Right atrium auricular region (tissue), 2 donors: ENCODE measurements around the gene CDKN2D. TPM values are rescaled to one million over a fixed set of nuclear protein-coding genes. Genes with fewer than 3 reads are reported as not detected.
"Not testable (repeated sequence)": the region's sequence is repeated elsewhere in the genome, so short reads cannot be mapped to it uniquely, and the experiment has no call there.

Experiments used
- DNase-seq: peaks from one replicate; pipeline ENCODE4 v3.0.0-alpha.2; 2019; ENCODE audit warnings: low spot score
- H3K27ac ChIP-seq, 2 donors: fragments of 200-600 bp; sonication (generic); 1 replicate in 1 of 2; 2 replicates in 1 of 2; pipeline ENCODE4 v1.5.1; 2016 to 2019
- H3K27me3 ChIP-seq, 2 donors: fragments of 200-600 bp; sonication (generic); one replicate each; pipeline versions ENCODE4 v1.5.1 to v1.6.0; 2017 to 2019
- H3K36me3 ChIP-seq: fragments of 200-600 bp; sonication (generic); one replicate; pipeline ENCODE4 v1.5.1; 2016
- H3K4me1 ChIP-seq, 2 donors: fragments of 200-600 bp; sonication (generic); one replicate each; pipeline versions ENCODE4 v1.5.1 to v1.6.0; 2017 to 2019
- H3K4me3 ChIP-seq, 2 donors: fragments of 200-600 bp; sonication (generic); 1 replicate in 1 of 2; 2 replicates in 1 of 2; pipeline ENCODE4 v1.5.1; 2017 to 2019; ENCODE audit warnings: mild to moderate bottlenecking in 1 of 2, moderate library complexity in 1 of 2
- H3K9me3 ChIP-seq, 2 donors: fragments of 200-600 bp; sonication (generic); one replicate each; pipeline ENCODE4 v1.5.1; 2019
- total RNA-seq, 2 donors: library from RNA; depleted of rRNA; stranded (reverse); fragments of >200 nt; gene quantifications; one replicate each; pipeline ENCODE4 v1.1.0, GENCODE V29; 2016
- TF ChIP-seq, protein P1 (sequence below), 2 donors: fragments of 200-600 bp; sonication (generic); IDR thresholded peaks; one replicate each; pipeline ENCODE4 v1.5.1; 2019; ENCODE audit warnings: antibody characterized with exemption in 2 of 2

Gene CDKN2D
- total RNA-seq, 2 donors from 2014 or later, result 4.4 to 4.6 TPM

DNA sequence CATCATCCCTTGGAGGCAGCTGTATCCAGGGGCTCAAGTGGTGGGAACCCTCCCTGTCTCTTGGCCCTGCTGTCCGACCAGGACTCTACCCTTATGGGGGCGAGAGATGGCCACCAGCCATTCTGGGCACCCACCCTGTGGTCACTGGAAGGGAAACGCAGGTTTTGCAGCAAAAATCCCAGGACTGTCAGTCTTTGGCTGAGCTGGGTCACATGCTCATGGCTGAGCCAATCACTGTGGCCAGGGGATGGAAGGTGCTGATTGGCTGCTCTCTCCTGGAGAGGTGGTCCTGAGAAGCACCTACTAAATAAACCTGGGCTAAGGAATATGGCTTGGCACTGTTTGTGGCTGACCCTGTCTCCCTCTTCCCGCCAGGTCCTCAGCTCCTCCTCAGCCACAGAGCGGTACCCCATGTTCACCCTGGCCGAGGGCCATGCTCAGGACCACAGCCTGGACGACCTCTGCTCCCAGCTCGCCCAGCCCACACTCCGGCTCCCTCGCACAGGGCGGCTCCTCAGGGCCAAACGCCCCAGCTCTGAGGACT is 16.2 kb downstream of the CDKN2D start:
- no peak overlapping the region for H3K27ac ChIP-seq
- TF ChIP-seq, protein P1, sequence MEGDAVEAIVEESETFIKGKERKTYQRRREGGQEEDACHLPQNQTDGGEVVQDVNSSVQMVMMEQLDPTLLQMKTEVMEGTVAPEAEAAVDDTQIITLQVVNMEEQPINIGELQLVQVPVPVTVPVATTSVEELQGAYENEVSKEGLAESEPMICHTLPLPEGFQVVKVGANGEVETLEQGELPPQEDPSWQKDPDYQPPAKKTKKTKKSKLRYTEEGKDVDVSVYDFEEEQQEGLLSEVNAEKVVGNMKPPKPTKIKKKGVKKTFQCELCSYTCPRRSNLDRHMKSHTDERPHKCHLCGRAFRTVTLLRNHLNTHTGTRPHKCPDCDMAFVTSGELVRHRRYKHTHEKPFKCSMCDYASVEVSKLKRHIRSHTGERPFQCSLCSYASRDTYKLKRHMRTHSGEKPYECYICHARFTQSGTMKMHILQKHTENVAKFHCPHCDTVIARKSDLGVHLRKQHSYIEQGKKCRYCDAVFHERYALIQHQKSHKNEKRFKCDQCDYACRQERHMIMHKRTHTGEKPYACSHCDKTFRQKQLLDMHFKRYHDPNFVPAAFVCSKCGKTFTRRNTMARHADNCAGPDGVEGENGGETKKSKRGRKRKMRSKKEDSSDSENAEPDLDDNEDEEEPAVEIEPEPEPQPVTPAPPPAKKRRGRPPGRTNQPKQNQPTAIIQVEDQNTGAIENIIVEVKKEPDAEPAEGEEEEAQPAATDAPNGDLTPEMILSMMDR (IDR thresholded peaks at IDR 0.05), result no peak
- no peak overlapping the region for H3K4me3 ChIP-seq
- H3K27me3 ChIP-seq, result no peaks in the 10 kb centered on the region
- no peaks in the 10 kb centered on the region for H3K9me3 ChIP-seq
- H3K4me1 ChIP-seq, result no peaks in the 10 kb centered on the region
- DNase-seq, result no peak
- peaks cover 85% of the 10 kb centered on the region for H3K36me3 ChIP-seq

DNA sequence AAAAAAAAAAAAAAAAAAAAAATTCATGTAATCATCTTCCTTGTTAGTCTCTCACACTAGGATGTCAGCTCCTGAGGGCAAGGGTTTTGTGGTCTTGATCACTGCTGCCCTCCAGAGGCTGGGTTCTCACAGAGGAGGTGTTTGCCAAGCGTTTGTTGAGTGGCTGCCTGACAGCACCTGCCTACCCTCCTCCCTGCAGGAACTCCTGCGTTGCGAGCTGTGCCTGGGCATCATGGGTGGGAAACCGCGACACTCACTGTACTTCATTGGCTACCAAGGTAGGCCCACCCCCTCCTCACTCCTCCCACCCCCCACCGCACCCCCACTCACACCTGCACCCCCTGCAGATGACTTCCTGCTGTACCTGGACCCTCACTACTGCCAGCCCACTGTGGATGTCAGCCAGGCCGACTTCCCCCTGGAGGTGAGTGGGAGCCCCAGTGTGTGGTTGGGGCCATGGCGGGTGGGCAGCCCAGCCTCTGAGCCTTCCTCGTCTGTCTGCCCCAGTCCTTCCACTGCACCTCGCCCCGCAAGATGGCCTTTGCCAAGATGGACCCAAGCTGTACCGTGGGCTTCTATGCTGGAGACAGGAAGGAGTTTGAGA is 17.0 kb downstream of the CDKN2D start:
- H3K27ac ChIP-seq, result no peak overlapping the region
- no peaks in the 10 kb centered on the region for H3K27me3 ChIP-seq
- no peaks in the 10 kb centered on the region for H3K9me3 ChIP-seq
- no peaks in the 10 kb centered on the region for H3K4me1 ChIP-seq
- DNase-seq, result no peak
- no peak overlapping the region for H3K4me3 ChIP-seq
- H3K36me3 ChIP-seq, result peaks cover 83% of the 10 kb centered on the region
- TF ChIP-seq, protein P1 (IDR thresholded peaks at IDR 0.05), result no peak

DNA sequence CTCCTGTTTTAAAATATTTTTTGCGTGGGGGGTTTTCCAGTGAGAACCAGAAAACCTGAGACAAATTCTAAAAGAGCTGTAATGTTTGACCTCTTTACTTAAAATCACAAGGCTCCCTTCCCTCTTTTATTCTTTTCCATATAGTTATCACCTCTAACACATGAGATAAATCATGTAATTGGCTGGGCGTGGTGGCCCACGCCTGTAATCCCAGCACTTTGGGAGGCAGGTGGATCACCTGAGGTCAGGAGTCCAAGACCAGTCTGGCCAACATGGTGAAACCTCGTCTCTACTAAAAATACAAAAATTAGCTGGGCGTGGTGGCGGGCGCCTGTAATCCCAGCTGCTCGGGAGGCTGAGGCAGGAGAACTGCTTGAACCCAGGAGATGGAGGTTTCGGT is 17.8 kb downstream of the CDKN2D start:
- H3K36me3 ChIP-seq, result peaks cover 81% of the 10 kb centered on the region
- not testable (repeated sequence) for H3K27ac ChIP-seq, H3K4me1 ChIP-seq, H3K4me3 ChIP-seq, H3K9me3 ChIP-seq, DNase-seq, H3K27me3 ChIP-seq

DNA sequence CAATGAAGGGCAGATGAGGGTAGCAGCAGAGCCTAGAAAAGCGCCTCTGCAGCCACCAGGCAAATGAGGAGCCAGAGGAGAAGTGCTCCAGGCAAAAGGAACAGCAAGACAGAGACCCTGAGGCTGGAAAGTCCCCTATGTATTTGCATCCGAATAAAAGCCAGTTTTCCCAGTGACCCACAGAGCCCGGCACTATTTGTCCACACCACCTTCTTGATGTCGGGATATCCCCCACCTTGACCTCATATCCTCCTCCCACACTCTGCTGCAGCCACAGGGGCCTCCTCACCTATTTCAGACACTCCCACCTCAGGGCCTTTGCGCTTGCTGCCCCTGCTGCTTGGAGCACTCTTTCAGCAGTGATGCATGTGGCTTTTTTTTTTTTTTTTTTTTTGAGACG is 18.4 kb downstream of the CDKN2D start:
- no peak overlapping the region for H3K4me3 ChIP-seq
- peaks cover 0 to 7% of the 10 kb centered on the region in 2 donors for H3K4me1 ChIP-seq
- H3K27me3 ChIP-seq, result no peaks in the 10 kb centered on the region
- no peak overlapping the region for H3K27ac ChIP-seq
- peaks cover 74% of the 10 kb centered on the region for H3K36me3 ChIP-seq
- TF ChIP-seq, protein P1 (IDR thresholded peaks at IDR 0.05), result no peak
- H3K9me3 ChIP-seq, result no peaks in the 10 kb centered on the region
- no peak for DNase-seq

DNA sequence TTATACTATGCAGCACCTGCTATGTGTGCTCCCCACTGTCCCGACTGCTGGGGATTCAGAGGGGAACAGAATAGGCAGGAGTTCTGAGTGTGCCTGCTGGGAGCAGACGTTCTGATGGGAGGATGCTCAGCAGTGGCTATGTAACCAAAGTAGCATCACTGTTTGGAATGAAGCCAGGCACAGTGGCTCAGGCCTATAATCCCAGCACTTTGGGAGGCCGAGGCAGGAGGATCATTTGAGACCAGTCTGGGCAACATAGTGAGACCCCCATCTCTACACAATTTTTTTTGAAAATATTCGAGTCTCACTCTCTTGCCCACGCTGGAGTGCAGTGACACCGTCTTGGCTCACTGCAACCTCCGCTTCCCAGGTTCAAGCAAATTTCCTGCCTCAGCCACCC is 19.0 kb downstream of the CDKN2D start:
- Histone ChIP-seq H3K9me3 (no peaks in the 10 kb centered on the region), H3K27me3 (no peaks in the 10 kb centered on the region), H3K4me3 (no peak overlapping the region), H3K27ac (no peak overlapping the region), H3K36me3 (peaks cover 68% of the 10 kb centered on the region), H3K4me1 (peaks cover 0 to 13% of the 10 kb centered on the region in 2 donors)
- DNase-seq, result no peak
- TF ChIP-seq, protein P1 (IDR thresholded peaks at IDR 0.05), result no peak

DNA sequence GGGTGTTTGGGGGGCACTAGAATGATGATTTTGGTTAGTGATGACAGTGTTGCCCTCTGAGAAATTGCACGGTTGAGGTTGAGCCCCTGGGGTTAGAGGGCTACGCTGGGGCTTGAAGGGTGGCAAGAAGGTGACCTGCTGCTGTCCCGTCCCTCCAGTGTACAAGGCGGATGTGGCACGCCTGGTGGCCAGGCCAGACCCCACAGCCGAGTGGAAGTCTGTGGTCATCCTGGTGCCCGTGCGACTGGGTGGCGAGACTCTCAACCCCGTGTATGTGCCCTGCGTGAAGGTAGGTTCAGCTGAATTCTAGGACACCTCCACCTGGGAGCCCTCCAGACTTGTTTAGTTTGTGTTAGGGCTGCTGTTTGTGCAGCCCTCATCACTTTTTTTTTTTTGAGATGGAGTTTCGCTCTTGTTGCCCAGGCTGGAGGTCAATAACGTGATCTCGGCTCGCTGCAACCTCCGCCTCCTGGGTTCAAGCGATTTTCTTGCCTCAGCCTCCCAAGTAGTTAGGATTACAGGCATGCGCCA is 20.0 kb downstream of the CDKN2D start:
- peaks cover 0 to 20% of the 10 kb centered on the region in 2 donors for H3K4me1 ChIP-seq
- H3K27me3 ChIP-seq, result no peaks in the 10 kb centered on the region
- no peaks in the 10 kb centered on the region for H3K9me3 ChIP-seq
- H3K4me3 ChIP-seq, result no peak overlapping the region
- no peak overlapping the region for H3K27ac ChIP-seq
- TF ChIP-seq, protein P1 (IDR thresholded peaks at IDR 0.05), result no peak
- peaks cover 59% of the 10 kb centered on the region for H3K36me3 ChIP-seq
- DNase-seq, result no peak
